Sigmoid colon (tissue), 7 donors: ENCODE measurements around the gene MYORG. TPM values are rescaled to one million over a fixed set of nuclear protein-coding genes. Genes with fewer than 3 reads are reported as not detected.

Source experiments
- DNase-seq: peaks from one replicate; pipeline ENCODE4 v3.0.0-alpha.2; 2019
- H3K27ac ChIP-seq, 4 donors: fragments of 200-600 bp; sonication (generic); one replicate each; pipeline ENCODE4 v1.5.1; 2016 to 2019; ENCODE audit warnings: mild to moderate bottlenecking in 1 of 4
- H3K27me3 ChIP-seq, 3 donors: fragments of 200-600 bp; sonication (generic); one replicate each; pipeline ENCODE4 v1.5.1; 2019; ENCODE audit warnings: mild to moderate bottlenecking in 1 of 3
- H3K36me3 ChIP-seq, 4 donors: fragments of 200-600 bp; sonication (generic); one replicate each; pipeline ENCODE4 v1.5.1; 2016 to 2019
- H3K4me1 ChIP-seq, 4 donors: fragments of 200-600 bp; sonication (generic); one replicate each; pipeline ENCODE4 v1.5.1; 2017 to 2019
- H3K4me3 ChIP-seq, 4 donors: fragments of 200-600 bp; sonication (generic); one replicate each; pipeline ENCODE4 v1.5.1; 2017 to 2019; ENCODE audit warnings: mild to moderate bottlenecking in 2 of 4, moderate library complexity in 1 of 4
- H3K9me3 ChIP-seq, 4 donors: fragments of 200-600 bp in 3 of 4; sonication (generic) in 3 of 4; one replicate each; pipeline versions ENCODE4 v1.5.1 to v1.6.1; 2013 to 2019
- CTCF ChIP-seq, 4 experiments: fragments of 450-650 bp in 3 of 4; fragments of 200-600 bp in 1 of 4; IDR thresholded peaks; one replicate each; pipeline ENCODE4 v1.5.1; 2016 to 2019; ENCODE audit warnings: antibody characterized with exemption in 4 of 4, mild to moderate bottlenecking in 3 of 4, moderate library complexity in 2 of 4
- EP300 ChIP-seq, 4 donors: sonication (generic); formaldehyde crosslinking; IDR thresholded peaks; one replicate each; pipeline ENCODE4 v1.6.1; 2017; ENCODE audit warnings: antibody characterized with exemption in 4 of 4
- POLR2A ChIP-seq, 2 donors: fragments of 450-650 bp; IDR thresholded peaks; one replicate each; pipeline ENCODE4 v1.6.1; 2016; ENCODE audit warnings: antibody characterized with exemption in 2 of 2, mild to moderate bottlenecking in 2 of 2, moderate library complexity in 2 of 2
- POLR2AphosphoS5 ChIP-seq, 4 donors: sonication (generic); formaldehyde crosslinking; IDR thresholded peaks; one replicate each; pipeline ENCODE4 v1.6.1; 2017; ENCODE audit warnings: antibody characterized with exemption in 4 of 4
- WGBS, 2 donors: extraction: QIAGEN DNeasy Blood & Tissue Kit; methylation state at CpG; one replicate each; pipeline ENCODE4 v1.1.7; 2013; 5-methylcytosine and 5-hydroxymethylcytosine counted together
- intact Hi-C: fragments of 100-400 bp; cut with DNase I; formaldehyde crosslinking; loops from one replicate; pipeline ENCODE4 v1.15.1; 2023
- polyA plus RNA-seq, 3 donors: library from polyadenylated mRNA; stranded (reverse); fragments of 200-250 nt; gene quantifications; one replicate each; pipeline ENCODE4 v1.2.3, GENCODE V29; 2013
- total RNA-seq, 4 donors: library from RNA; depleted of rRNA; stranded (reverse); fragments of >200 nt; gene quantifications; one replicate each; pipeline ENCODE4 v1.1.0, GENCODE V29; 2016
- donor health status: healthy with polysubstance abuse.
- donor health status: Bipolar disorder and iron deficiency.
- donor health status: healthy.

The MYORG gene
- total and polyA plus RNA-seq, 7 donors, result 3.0 to 23.5 (median 18.5) TPM

- Histone ChIP-seq H3K27ac (peak overlapping the region in 3 of 4 donors; percentile 88 to 92 (median 92)), H3K4me1 (peaks cover 0 to 76% (median 57%) of the 10 kb centered on the region in 4 donors), H3K27me3 (no peaks in the 10 kb centered on the region), H3K4me3 (peak overlapping the region in 2 of 4 donors; percentile 77 to 80), H3K9me3 (no peaks in the 10 kb centered on the region), H3K36me3 (peaks cover 9 to 25% (median 18%) of the 10 kb centered on the region in 4 donors)
- DNase-seq, result no peak
- WGBS, 2 donors, result 16 to 56% methylated on average over 5 of the region's 5 CpGs
- no peak for TF ChIP-seq CTCF (IDR thresholded peaks at IDR 0.05)
- TF ChIP-seq POLR2AphosphoS5 (IDR thresholded peaks at IDR 0.05), result no peak
- TF ChIP-seq EP300 (IDR thresholded peaks at IDR 0.05), result no peak
- no peak for TF ChIP-seq POLR2A (IDR thresholded peaks at IDR 0.05)
- intact Hi-C loops, result loop anchor here (5.0 to 10.0 kb wide), 3 partner anchors 82 to 560 kb away; partner anchors contain the start of genes DNAI1, FAM219A and UBE2R2
These were observed 1.7 kb downstream of the MYORG start for GRCh38 chr9:34374905-34375552.

- Histone ChIP-seq H3K27ac (peak overlapping the region in 3 of 4 donors; percentile 52 to 92 (median 88)), H3K4me1 (peaks cover 0 to 74% (median 53%) of the 10 kb centered on the region in 4 donors), H3K9me3 (no peaks in the 10 kb centered on the region), H3K4me3 (no peak overlapping the region), H3K36me3 (peaks cover 9 to 28% (median 20%) of the 10 kb centered on the region in 4 donors), H3K27me3 (no peaks in the 10 kb centered on the region)
- WGBS, 2 donors, result 68 to 87% methylated on average over 3 of the region's 3 CpGs
- intact Hi-C loops, result loop anchor here (10.0 kb wide), 1 partner anchor 560 kb away; the partner anchor contains the start of gene UBE2R2
- TF ChIP-seq POLR2A (IDR thresholded peaks at IDR 0.05) (no peak), POLR2AphosphoS5 (IDR thresholded peaks at IDR 0.05) (no peak), CTCF (IDR thresholded peaks at IDR 0.05) (no peak), EP300 (IDR thresholded peaks at IDR 0.05) (no peak)
- DNase-seq, result no peak
These were observed 2.4 kb downstream of the MYORG start for GRCh38 chr9:34374339-34374738.

- H3K4me1 ChIP-seq, result peaks cover 0 to 71% (median 48%) of the 10 kb centered on the region in 4 donors
These were observed 2.9 kb downstream of the MYORG start for GRCh38 chr9:34373749-34374148.

GRCh38 chr9:34372467-34373011 lies 4.2 kb downstream of the MYORG start:
- WGBS, 2 donors, result 87 to 93% methylated on average over 41 of the region's 41 CpGs
- H3K27ac ChIP-seq, result peak overlapping the region in 3 of 4 donors; percentile 52 to 92 (median 88)
- no peak overlapping the region for H3K4me3 ChIP-seq
- H3K4me1 ChIP-seq, result peaks cover 0 to 67% (median 44%) of the 10 kb centered on the region in 4 donors
- H3K27me3 ChIP-seq, result no peaks in the 10 kb centered on the region
- TF ChIP-seq POLR2AphosphoS5 (IDR thresholded peaks at IDR 0.05) (no peak), CTCF (IDR thresholded peaks at IDR 0.05) (no peak), POLR2A (IDR thresholded peaks at IDR 0.05) (no peak), EP300 (IDR thresholded peaks at IDR 0.05) (no peak)
- DNase-seq, result no peak
- peaks cover 9 to 28% (median 20%) of the 10 kb centered on the region in 4 donors for H3K36me3 ChIP-seq
- intact Hi-C loops, result loop anchor here (10.0 kb wide), 1 partner anchor 558 kb away; the partner anchor contains the start of gene UBE2R2
- no peaks in the 10 kb centered on the region for H3K9me3 ChIP-seq

More at GRCh38 chr9:34373749-34374148, 2.9 kb downstream of the MYORG start:
- intact Hi-C loops, result loop anchor here (10.0 kb wide), 1 partner anchor 559 kb away; the partner anchor contains the start of gene UBE2R2
- Histone ChIP-seq H3K27me3 (no peaks in the 10 kb centered on the region), H3K36me3 (peaks cover 9 to 28% (median 20%) of the 10 kb centered on the region in 4 donors), H3K27ac (peak overlapping the region in 3 of 4 donors; percentile 52 to 92 (median 88)), H3K9me3 (no peaks in the 10 kb centered on the region), H3K4me3 (no peak overlapping the region)
- DNase-seq, result no peak
- TF ChIP-seq POLR2A (IDR thresholded peaks at IDR 0.05) (no peak), CTCF (IDR thresholded peaks at IDR 0.05) (no peak), EP300 (IDR thresholded peaks at IDR 0.05) (no peak), POLR2AphosphoS5 (IDR thresholded peaks at IDR 0.05) (no peak)
- WGBS, 2 donors, result 94 to 96% methylated on average over 2 of the region's 2 CpGs
